Gastroesophageal sphincter (tissue), 3 donors: ENCODE measurements around the gene UTP20.

Experiments
- CTCF ChIP-seq, 4 experiments: fragments of 200-600 bp in 2 of 4; fragments of 450-650 bp in 2 of 4; sonication (generic) in 1 of 4; IDR thresholded peaks; one replicate each; pipeline ENCODE4 v1.5.1; 2017 to 2019; ENCODE audit warnings: antibody characterized with exemption in 4 of 4, mild to moderate bottlenecking in 2 of 4, moderate library complexity in 2 of 4
- EP300 ChIP-seq: sonication (generic); formaldehyde crosslinking; IDR thresholded peaks from one replicate; pipeline ENCODE4 v1.6.1; 2017; ENCODE audit warnings: antibody characterized with exemption, mild to moderate bottlenecking
- POLR2A ChIP-seq, 2 donors: fragments of 450-650 bp; IDR thresholded peaks; one replicate each; pipeline ENCODE4 v1.6.1; 2017; ENCODE audit warnings: antibody characterized with exemption in 2 of 2, mild to moderate bottlenecking in 2 of 2, moderate library complexity in 1 of 2

GRCh38 chr12:101280006-101280505 is at the start of gene UTP20:
- no peak for TF ChIP-seq POLR2A (IDR thresholded peaks at IDR 0.05)
- no peak for TF ChIP-seq EP300
- TF ChIP-seq CTCF (IDR thresholded peaks at IDR 0.05): peak in 1 of 4 experiments; percentile 3
